ENCODE results near the gene RAB4A. TPM values are rescaled to one million over a fixed set of nuclear protein-coding genes. Genes with fewer than 3 reads are reported as not detected.
A peak's percentile ranks its signal among the peaks of the same experiment; 100 is the strongest.

Gene RAB4A
- total and polyA plus RNA-seq, 2 experiments from 2014 or later: 43.2 to 69.7 TPM

DNA sequence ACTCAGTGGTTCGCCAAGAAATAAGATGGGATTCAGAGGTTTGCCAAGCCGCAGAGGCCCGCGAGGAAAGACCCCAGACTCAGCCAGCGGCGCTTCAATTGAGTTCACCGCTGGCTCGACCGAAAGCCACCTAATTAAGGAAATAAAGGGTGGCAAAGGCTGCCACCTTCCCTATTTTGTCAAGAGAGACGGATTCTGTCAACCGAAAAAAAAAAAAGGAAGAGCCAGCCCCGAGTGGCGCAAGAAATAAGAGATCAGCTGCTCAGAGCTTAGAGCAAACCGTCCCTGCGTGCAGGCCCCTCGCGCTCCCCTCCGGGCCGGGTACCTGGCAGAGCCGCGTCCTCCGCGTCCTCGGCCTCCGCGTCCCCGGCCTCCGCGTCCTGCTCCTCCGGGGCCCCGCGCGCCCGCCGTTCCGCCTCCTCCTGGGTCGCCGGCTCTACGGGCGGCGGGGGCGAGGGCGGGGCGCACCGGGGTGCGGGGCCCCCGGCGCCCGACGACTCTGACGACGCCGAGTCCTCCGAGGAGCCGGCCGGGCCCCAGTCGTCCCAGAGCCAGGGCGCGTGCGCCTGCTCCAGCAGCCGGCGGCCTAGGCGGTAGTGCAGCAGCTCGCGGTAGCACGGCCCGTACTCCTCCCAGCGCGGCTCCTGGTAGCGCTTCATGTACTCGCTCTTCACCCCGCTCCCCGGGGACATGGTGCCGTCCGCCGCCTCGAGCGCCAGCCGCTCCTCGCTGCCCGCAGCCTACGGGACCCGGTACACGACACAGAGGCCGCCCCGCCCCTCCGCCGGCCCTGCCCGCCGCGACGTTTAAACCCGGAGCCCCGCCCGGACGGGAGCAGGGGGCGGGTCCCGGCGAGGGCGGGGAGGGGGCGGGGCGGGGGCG is 71.1 kb downstream of the RAB4A start:
- no peaks in the 10 kb centered on the region for H3K4me1 ChIP-seq (ENCODE audit: low read depth)
- no peaks in the 10 kb centered on the region for H3K36me3 ChIP-seq
- DNase-seq (ENCODE audit: low read depth in 1 of 2, low spot score in 1 of 2): peak; percentile 75 to 90
- H3K4me3 ChIP-seq: peak overlapping the region; percentile 87
- peak overlapping the region; percentile 55 for H3K27ac ChIP-seq
- H3K9me3 ChIP-seq (ENCODE audit: low read depth): no peaks in the 10 kb centered on the region
- TF ChIP-seq, protein P1, sequence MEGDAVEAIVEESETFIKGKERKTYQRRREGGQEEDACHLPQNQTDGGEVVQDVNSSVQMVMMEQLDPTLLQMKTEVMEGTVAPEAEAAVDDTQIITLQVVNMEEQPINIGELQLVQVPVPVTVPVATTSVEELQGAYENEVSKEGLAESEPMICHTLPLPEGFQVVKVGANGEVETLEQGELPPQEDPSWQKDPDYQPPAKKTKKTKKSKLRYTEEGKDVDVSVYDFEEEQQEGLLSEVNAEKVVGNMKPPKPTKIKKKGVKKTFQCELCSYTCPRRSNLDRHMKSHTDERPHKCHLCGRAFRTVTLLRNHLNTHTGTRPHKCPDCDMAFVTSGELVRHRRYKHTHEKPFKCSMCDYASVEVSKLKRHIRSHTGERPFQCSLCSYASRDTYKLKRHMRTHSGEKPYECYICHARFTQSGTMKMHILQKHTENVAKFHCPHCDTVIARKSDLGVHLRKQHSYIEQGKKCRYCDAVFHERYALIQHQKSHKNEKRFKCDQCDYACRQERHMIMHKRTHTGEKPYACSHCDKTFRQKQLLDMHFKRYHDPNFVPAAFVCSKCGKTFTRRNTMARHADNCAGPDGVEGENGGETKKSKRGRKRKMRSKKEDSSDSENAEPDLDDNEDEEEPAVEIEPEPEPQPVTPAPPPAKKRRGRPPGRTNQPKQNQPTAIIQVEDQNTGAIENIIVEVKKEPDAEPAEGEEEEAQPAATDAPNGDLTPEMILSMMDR (IDR thresholded peaks at IDR 0.05; ENCODE audit: low read depth, low read length): no peak
- peaks cover 24% of the 10 kb centered on the region for H3K27me3 ChIP-seq

DNA sequence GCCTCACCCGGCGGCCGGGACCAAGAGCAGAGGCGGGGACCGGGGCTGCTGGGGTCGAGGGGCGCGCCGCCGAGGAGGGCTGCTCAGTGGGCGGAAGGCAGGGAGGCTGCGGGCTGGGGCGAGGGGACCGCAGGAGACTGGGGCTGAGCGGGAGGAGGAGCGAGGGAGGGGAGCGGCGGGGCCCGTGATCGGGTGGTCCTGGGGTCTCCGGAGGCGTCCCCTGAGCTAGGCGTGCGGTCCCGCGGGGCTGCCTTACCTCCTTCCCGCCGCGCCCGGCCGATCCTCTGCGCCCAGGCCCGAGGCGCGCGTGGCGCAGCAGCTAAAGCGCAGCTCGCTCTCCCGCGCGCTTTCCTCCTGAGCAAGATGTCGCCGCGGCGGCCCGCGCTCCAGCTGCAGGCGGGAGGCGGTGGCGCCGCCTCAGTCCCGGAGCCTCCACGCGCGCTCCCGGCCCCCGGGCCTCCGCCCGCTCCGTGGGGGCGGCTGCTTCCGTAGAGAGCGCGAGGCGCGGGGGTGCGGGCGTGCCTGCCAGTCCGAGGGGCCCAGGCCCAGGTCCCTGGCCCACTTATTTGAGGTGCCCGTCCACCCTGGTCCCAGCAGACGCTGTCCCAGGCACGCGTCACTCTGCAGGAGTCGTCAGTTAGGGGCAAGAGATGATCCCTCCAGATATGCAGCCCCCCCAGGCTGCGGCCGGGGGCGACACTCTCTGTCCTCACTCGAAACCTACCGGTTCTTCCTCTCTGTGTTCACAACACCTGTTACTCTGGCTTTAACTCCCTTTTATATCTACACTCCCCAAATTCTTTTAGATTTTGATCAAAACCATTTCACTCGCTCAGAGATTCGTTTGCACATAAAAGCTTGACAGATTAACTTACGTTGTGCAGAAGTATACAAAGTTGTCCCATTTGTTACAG is 72.0 kb downstream of the RAB4A start, which contains the start of gene CCSAP:
CCSAP (minus strand) TSS at position 392 of the 914 bp plus-strand sequence. CDS start 582 bp downstream, outside the sequence.
- no peaks in the 10 kb centered on the region for H3K4me1 ChIP-seq (ENCODE audit: low read depth)
- peak within 1 kb of the TSS; percentile 55 for H3K27ac ChIP-seq
- H3K9me3 ChIP-seq (ENCODE audit: low read depth): no peaks in the 10 kb centered on the region
- TF ChIP-seq, protein P1 (IDR thresholded peaks at IDR 0.05; ENCODE audit: low read depth, low read length): no peak
- peak within 1 kb of the TSS; percentile 87 for H3K4me3 ChIP-seq
- H3K27me3 ChIP-seq: peaks cover 33% of the 10 kb centered on the region
- H3K36me3 ChIP-seq: no peaks in the 10 kb centered on the region
- DNase-seq (ENCODE audit: low read depth in 1 of 2, low spot score in 1 of 2): peak; percentile 46 to 79

- TF ChIP-seq, protein P1 (IDR thresholded peaks at IDR 0.05; ENCODE audit: low read depth, low read length): no peak
- no peak overlapping the region for H3K4me3 ChIP-seq
These were observed 73.2 kb downstream of the RAB4A start for GRCh38 chr1:229344139-229344538.

DNA sequence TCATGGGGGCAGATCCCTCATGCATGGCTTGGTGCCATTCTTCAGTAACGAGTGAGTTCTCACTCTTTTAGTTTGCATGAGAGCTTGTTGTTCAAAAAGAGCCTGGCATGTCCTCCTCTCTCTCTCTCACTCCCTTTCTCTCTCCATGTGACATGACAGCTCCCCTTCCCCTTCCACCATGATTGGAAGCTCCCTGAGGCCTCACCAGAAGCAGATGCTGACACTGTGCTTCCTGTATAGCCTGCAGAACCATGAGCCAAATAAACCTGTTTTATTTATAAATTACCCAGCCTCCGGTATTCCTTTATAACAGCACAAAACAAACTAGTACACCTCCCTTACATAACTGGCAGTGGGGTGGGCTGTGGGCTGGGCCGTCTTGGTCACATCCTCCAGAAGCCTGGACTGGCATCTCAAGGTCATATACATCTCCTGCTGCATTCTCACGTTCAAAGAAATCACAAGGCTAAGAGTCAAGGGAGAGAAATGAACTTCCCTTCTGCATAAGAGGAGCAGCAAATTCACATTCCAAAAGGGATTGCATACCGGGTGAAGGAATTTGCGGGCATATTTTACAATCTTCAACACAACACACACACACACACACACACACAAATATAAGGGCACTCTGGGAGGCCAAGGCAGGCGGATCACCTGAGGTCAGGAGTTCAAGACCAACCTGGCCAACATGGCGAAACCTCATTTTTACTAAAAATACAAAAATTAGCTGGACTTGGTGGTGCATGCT is 74.2 kb downstream of the RAB4A start:
- no peak for DNase-seq (ENCODE audit: low read depth in 1 of 2, low spot score in 1 of 2)
- H3K27me3 ChIP-seq: peaks cover 40% of the 10 kb centered on the region
- no peaks in the 10 kb centered on the region for H3K4me1 ChIP-seq (ENCODE audit: low read depth)
- H3K4me3 ChIP-seq: no peak overlapping the region
- H3K27ac ChIP-seq: no peak overlapping the region
- H3K36me3 ChIP-seq: no peaks in the 10 kb centered on the region
- TF ChIP-seq, protein P1 (IDR thresholded peaks at IDR 0.05; ENCODE audit: low read depth, low read length): no peak
- no peaks in the 10 kb centered on the region for H3K9me3 ChIP-seq (ENCODE audit: low read depth)

More at GRCh38 chr1:229344139-229344538, 73.2 kb downstream of the RAB4A start:
- Histone ChIP-seq H3K27ac (no peak overlapping the region), H3K9me3 (ENCODE audit: low read depth) (no peaks in the 10 kb centered on the region), H3K36me3 (no peaks in the 10 kb centered on the region), H3K4me1 (ENCODE audit: low read depth) (no peaks in the 10 kb centered on the region), H3K27me3 (peaks cover 40% of the 10 kb centered on the region)
- no peak for DNase-seq (ENCODE audit: low read depth in 1 of 2, low spot score in 1 of 2)

GRCh38 chr1:229347528-229347927 is 76.6 kb downstream of the RAB4A start:
- DNase-seq (ENCODE audit: low read depth in 1 of 2, low spot score in 1 of 2): no peak
- TF ChIP-seq, protein P1 (IDR thresholded peaks at IDR 0.05; ENCODE audit: low read depth, low read length): no peak
- peaks cover 40% of the 10 kb centered on the region for H3K27me3 ChIP-seq

More at GRCh38 chr1:229347528-229347927, 76.6 kb downstream of the RAB4A start:
- no peaks in the 10 kb centered on the region for H3K36me3 ChIP-seq
- no peaks in the 10 kb centered on the region for H3K9me3 ChIP-seq (ENCODE audit: low read depth)
- no peak overlapping the region for H3K27ac ChIP-seq
- H3K4me1 ChIP-seq (ENCODE audit: low read depth): no peaks in the 10 kb centered on the region
- no peak overlapping the region for H3K4me3 ChIP-seq
